DMS53 treated with DMSO at 0.1 percent for 48 hours (cell line): ENCODE data around the gene ZCCHC8.
"Not testable (repeated sequence)": the region's sequence is repeated elsewhere in the genome, so short reads cannot be mapped to it uniquely, and the experiment has no call there.

Experiments used
- DNase-seq: peaks from one replicate; lab custom pipeline; 2025; ENCODE audit not compliant: unreplicated experiment; lab: John Stamatoyannopoulos, UW

The ZCCHC8 gene

GRCh38 chr12:122473543-122474323 is 27.0 kb downstream of the ZCCHC8 start:
- DNase-seq = no peak

- peak; percentile 59 for DNase-seq
Measured at GRCh38 chr12:122471324-122472226, 29.2 kb downstream of the ZCCHC8 start.

GRCh38 chr12:122470576-122470975 is 30.2 kb downstream of the ZCCHC8 start:
- not testable (repeated sequence) for DNase-seq

GRCh38 chr12:122469856-122470255 is 30.9 kb downstream of the ZCCHC8 start:
- not testable (repeated sequence) for DNase-seq

GRCh38 chr12:122467983-122468382 is 32.7 kb downstream of the ZCCHC8 start:
- DNase-seq = no peak

- DNase-seq = not testable (repeated sequence)
Measured at GRCh38 chr12:122464317-122465042, 36.3 kb downstream of the ZCCHC8 start.

- no peak for DNase-seq
Measured at GRCh38 chr12:122460641-122461040, 40.1 kb downstream of the ZCCHC8 start.

GRCh38 chr12:122460061-122460460 is 40.7 kb downstream of the ZCCHC8 start:
- DNase-seq = no peak

- DNase-seq = peak; percentile 51
Measured at GRCh38 chr12:122459211-122459610, 41.5 kb downstream of the ZCCHC8 start.

GRCh38 chr12:122458105-122459035 is 42.4 kb downstream of the ZCCHC8 start:
- DNase-seq = no peak

GRCh38 chr12:122457627-122458026 is 43.1 kb downstream of the ZCCHC8 start:
- DNase-seq = no peak

- no peak for DNase-seq
Measured at GRCh38 chr12:122454739-122455138, 46.0 kb downstream of the ZCCHC8 start.

- no peak for DNase-seq
Measured at GRCh38 chr12:122454250-122454721, 46.4 kb downstream of the ZCCHC8 start.

GRCh38 chr12:122452701-122453285 is 47.9 kb downstream of the ZCCHC8 start:
- DNase-seq = no peak

GRCh38 chr12:122449317-122449716 is 51.4 kb downstream of the ZCCHC8 start:
- peak; percentile 43 for DNase-seq

GRCh38 chr12:122447825-122448224 is 52.9 kb downstream of the ZCCHC8 start:
- DNase-seq = not testable (repeated sequence)

- DNase-seq = not testable (repeated sequence)
Measured at GRCh38 chr12:122446390-122446789, 54.3 kb downstream of the ZCCHC8 start.

- DNase-seq = not testable (repeated sequence)
Measured at GRCh38 chr12:122444071-122444470, 56.7 kb downstream of the ZCCHC8 start.

GRCh38 chr12:122438822-122439221 is 61.9 kb downstream of the ZCCHC8 start:
- not testable (repeated sequence) for DNase-seq
